Measurements from ENCODE around the gene SPG7.

The SPG7 gene

GRCh38 chr16:89599902-89600301 lies 91.7 kb downstream of the SPG7 start:
- in situ Hi-C loops (cut with HindIII; ENCODE audit: low pct_ligation_motif_present, low sequenced_read_pairs) = no loop called here
- Histone ChIP-seq H3K4me3 (ENCODE audit: low read depth, low read length) (no peak overlapping the region), H3K36me3 (replicated peaks) (no peaks in the 10 kb centered on the region), H3K27me3 (replicated peaks) (no peaks in the 10 kb centered on the region), H3K27ac (no peak overlapping the region)
- DNase-seq = no peak
- no peak for TF ChIP-seq CTCF (IDR thresholded peaks at IDR 0.05; ENCODE audit: low read depth, low read length, missing control alignments)

GRCh38 chr16:89600427-89600826 lies 92.2 kb downstream of the SPG7 start:
- in situ Hi-C loops (cut with HindIII; ENCODE audit: low pct_ligation_motif_present, low sequenced_read_pairs) = no loop called here
- H3K27ac ChIP-seq = no peak overlapping the region
- no peak overlapping the region for H3K4me3 ChIP-seq (ENCODE audit: low read depth, low read length)
- H3K27me3 ChIP-seq (replicated peaks) = no peaks in the 10 kb centered on the region
- TF ChIP-seq CTCF (IDR thresholded peaks at IDR 0.05; ENCODE audit: low read depth, low read length, missing control alignments) = no peak
- DNase-seq = no peak
- H3K36me3 ChIP-seq (replicated peaks) = no peaks in the 10 kb centered on the region

GRCh38 chr16:89600956-89601355 lies 92.8 kb downstream of the SPG7 start:
- in situ Hi-C loops (cut with HindIII; ENCODE audit: low pct_ligation_motif_present, low sequenced_read_pairs) = no loop called here
- Histone ChIP-seq H3K4me3 (ENCODE audit: low read depth, low read length) (no peak overlapping the region), H3K27ac (no peak overlapping the region), H3K27me3 (replicated peaks) (no peaks in the 10 kb centered on the region), H3K36me3 (replicated peaks) (no peaks in the 10 kb centered on the region)
- no peak for DNase-seq
- no peak for TF ChIP-seq CTCF (IDR thresholded peaks at IDR 0.05; ENCODE audit: low read depth, low read length, missing control alignments)

- Histone ChIP-seq H3K36me3 (replicated peaks) (no peaks in the 10 kb centered on the region), H3K4me3 (ENCODE audit: low read depth, low read length) (no peak overlapping the region), H3K27ac (peak overlapping the region; percentile 95), H3K27me3 (replicated peaks) (no peaks in the 10 kb centered on the region)
- DNase-seq = no peak
- in situ Hi-C loops (cut with HindIII; ENCODE audit: low pct_ligation_motif_present, low sequenced_read_pairs) = no loop called here
- TF ChIP-seq CTCF (IDR thresholded peaks at IDR 0.05; ENCODE audit: low read depth, low read length, missing control alignments) = no peak
Measured at GRCh38 chr16:89601906-89602272, 93.7 kb downstream of the SPG7 start.

GRCh38 chr16:89602273-89602951 lies 94.2 kb downstream of the SPG7 start:
- TF ChIP-seq CTCF (IDR thresholded peaks at IDR 0.05; ENCODE audit: low read depth, low read length, missing control alignments) = no peak
- Histone ChIP-seq H3K36me3 (replicated peaks) (no peaks in the 10 kb centered on the region), H3K27ac (peak overlapping the region; percentile 95), H3K4me3 (ENCODE audit: low read depth, low read length) (peak overlapping the region; percentile 20), H3K27me3 (replicated peaks) (no peaks in the 10 kb centered on the region)
- DNase-seq = peak; percentile 94
- in situ Hi-C loops (cut with HindIII; ENCODE audit: low pct_ligation_motif_present, low sequenced_read_pairs) = no loop called here
